ENCODE results near the gene LPP.

The LPP gene

DNA sequence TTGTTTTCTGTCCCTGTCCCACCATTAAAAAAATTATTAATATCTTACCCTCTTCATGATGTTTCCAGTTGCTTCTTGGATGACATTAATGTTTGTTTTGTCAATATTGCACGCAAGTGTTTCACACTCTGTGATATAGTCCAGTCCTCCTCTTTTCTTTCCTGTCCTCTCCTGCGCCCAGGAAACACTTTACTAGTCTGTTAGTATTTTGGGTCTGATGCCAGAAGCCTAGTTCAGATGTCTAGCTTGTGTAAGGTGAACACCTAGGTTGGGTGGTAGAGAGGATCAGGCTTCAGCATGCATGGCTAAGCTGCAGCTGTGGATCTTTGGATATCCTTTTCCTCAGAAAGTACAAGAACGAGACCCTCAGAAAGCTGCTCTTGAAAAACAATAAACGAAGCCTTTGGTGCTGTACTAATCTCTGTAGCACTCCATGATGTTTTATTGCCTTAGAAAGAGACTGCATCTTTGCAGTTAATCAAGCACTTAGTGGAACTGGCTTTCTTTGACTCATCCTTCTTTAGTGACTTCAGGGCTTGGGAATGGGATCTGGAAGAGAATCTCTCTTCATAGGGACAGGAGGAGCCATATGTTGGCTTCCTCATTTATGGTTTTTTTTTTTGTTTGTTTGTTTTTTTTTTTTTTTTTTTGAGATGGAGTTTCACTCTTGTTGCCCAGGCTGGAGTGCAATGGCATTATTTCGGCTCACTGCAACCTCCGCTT lies 253.4 kb downstream of the LPP start:
- H3K27me3 ChIP-seq (ENCODE audit: insufficient read depth, poor library complexity, severe bottlenecking), result no peaks in the 10 kb centered on the region
- H3K27ac ChIP-seq (replicated peaks), result no peak overlapping the region
- no peak for TF ChIP-seq SPI1 (IDR thresholded peaks at IDR 0.05; ENCODE audit: borderline replicate concordance, low read depth)
- no peak for TF ChIP-seq CTCF (IDR thresholded peaks at IDR 0.05; ENCODE audit: insufficient read depth, low read length)
- TF ChIP-seq, protein P1, sequence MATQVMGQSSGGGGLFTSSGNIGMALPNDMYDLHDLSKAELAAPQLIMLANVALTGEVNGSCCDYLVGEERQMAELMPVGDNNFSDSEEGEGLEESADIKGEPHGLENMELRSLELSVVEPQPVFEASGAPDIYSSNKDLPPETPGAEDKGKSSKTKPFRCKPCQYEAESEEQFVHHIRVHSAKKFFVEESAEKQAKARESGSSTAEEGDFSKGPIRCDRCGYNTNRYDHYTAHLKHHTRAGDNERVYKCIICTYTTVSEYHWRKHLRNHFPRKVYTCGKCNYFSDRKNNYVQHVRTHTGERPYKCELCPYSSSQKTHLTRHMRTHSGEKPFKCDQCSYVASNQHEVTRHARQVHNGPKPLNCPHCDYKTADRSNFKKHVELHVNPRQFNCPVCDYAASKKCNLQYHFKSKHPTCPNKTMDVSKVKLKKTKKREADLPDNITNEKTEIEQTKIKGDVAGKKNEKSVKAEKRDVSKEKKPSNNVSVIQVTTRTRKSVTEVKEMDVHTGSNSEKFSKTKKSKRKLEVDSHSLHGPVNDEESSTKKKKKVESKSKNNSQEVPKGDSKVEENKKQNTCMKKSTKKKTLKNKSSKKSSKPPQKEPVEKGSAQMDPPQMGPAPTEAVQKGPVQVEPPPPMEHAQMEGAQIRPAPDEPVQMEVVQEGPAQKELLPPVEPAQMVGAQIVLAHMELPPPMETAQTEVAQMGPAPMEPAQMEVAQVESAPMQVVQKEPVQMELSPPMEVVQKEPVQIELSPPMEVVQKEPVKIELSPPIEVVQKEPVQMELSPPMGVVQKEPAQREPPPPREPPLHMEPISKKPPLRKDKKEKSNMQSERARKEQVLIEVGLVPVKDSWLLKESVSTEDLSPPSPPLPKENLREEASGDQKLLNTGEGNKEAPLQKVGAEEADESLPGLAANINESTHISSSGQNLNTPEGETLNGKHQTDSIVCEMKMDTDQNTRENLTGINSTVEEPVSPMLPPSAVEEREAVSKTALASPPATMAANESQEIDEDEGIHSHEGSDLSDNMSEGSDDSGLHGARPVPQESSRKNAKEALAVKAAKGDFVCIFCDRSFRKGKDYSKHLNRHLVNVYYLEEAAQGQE (IDR thresholded peaks at IDR 0.05; ENCODE audit: insufficient replicate concordance, low read depth), result no peak
- no peak for TF ChIP-seq GABPA (IDR thresholded peaks at IDR 0.05; ENCODE audit: low read depth)

DNA sequence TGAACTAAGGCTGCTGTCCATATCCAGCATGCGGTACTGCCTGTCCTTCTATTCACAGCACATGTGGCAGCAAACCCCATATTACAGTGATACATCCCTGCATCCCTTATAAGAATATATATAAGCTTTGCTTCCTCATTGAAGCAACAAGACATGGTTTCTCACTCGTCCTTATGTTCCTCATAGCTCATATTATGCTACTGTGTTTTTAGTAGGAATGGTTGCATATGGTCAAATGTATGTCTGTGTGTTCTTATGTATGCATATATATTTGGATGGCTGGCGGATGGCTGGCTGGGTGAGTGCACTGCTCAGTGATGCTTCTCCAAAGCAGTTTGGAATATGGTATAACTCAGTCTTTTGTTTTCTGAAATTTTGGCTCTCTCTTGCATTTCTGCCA lies 254.9 kb downstream of the LPP start:
- Histone ChIP-seq H3K27ac (replicated peaks) (no peak overlapping the region), H3K4me3 (replicated peaks; ENCODE audit: insufficient read depth, low read length) (no peak overlapping the region), H3K27me3 (ENCODE audit: insufficient read depth, poor library complexity, severe bottlenecking) (no peaks in the 10 kb centered on the region)
- DNase-seq (ENCODE audit: low read depth in 1 of 2, low spot score in 1 of 2), result no peak
- TF ChIP-seq CTCF (IDR thresholded peaks at IDR 0.05; ENCODE audit: insufficient read depth, low read length), result no peak
- TF ChIP-seq POLR2AphosphoS5 (IDR thresholded peaks at IDR 0.05; ENCODE audit: low read depth), result no peak
- TF ChIP-seq, protein P1 (IDR thresholded peaks at IDR 0.05; ENCODE audit: insufficient replicate concordance, low read depth), result no peak
- TF ChIP-seq SPI1 (IDR thresholded peaks at IDR 0.05; ENCODE audit: borderline replicate concordance, low read depth), result no peak
- no peak for TF ChIP-seq GABPA (IDR thresholded peaks at IDR 0.05; ENCODE audit: low read depth)

More for the DNA sequence above, 253.4 kb downstream of the LPP start:
- H3K4me3 ChIP-seq (replicated peaks; ENCODE audit: insufficient read depth, low read length), result no peak overlapping the region
- DNase-seq (ENCODE audit: low read depth in 1 of 2, low spot score in 1 of 2), result no peak

DNA sequence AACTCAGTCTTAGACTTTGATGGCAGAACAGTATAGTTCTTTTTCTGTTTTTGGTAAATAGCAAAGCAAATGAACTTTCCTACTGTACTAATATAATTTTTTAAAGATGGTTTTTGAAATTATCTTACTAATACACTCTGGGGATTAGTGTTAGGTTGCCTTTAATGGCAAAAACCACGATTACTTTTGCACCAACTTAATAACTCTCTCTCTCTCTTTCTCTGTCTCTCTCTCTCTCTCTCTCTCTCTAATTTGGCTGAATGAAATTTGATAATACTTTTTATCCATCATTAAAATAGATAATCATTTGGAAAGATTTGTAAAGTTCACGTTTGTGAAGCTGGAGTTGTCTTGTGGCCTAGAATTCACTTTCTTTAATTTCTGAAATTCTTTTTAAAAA lies 257.8 kb downstream of the LPP start:
- H3K4me3 ChIP-seq (replicated peaks; ENCODE audit: insufficient read depth, low read length), result no peak overlapping the region
- no peaks in the 10 kb centered on the region for H3K27me3 ChIP-seq (ENCODE audit: insufficient read depth, poor library complexity, severe bottlenecking)
- TF ChIP-seq CTCF (IDR thresholded peaks at IDR 0.05; ENCODE audit: insufficient read depth, low read length) (no peak), POLR2AphosphoS5 (IDR thresholded peaks at IDR 0.05; ENCODE audit: low read depth) (no peak), GABPA (IDR thresholded peaks at IDR 0.05; ENCODE audit: low read depth) (no peak), SPI1 (IDR thresholded peaks at IDR 0.05; ENCODE audit: borderline replicate concordance, low read depth) (no peak)
- TF ChIP-seq, protein P1 (IDR thresholded peaks at IDR 0.05; ENCODE audit: insufficient replicate concordance, low read depth), result no peak
- DNase-seq (ENCODE audit: low read depth in 1 of 2, low spot score in 1 of 2), result no peak
- no peak overlapping the region for H3K27ac ChIP-seq (replicated peaks)
